ENCODE measurements around the gene C11orf24. TPM values are rescaled to one million over a fixed set of nuclear protein-coding genes. Genes with fewer than 3 reads are reported as not detected.

C11orf24 gene
- total RNA-seq, 1 donor from 2014 or later = 9.7 TPM

DNA sequence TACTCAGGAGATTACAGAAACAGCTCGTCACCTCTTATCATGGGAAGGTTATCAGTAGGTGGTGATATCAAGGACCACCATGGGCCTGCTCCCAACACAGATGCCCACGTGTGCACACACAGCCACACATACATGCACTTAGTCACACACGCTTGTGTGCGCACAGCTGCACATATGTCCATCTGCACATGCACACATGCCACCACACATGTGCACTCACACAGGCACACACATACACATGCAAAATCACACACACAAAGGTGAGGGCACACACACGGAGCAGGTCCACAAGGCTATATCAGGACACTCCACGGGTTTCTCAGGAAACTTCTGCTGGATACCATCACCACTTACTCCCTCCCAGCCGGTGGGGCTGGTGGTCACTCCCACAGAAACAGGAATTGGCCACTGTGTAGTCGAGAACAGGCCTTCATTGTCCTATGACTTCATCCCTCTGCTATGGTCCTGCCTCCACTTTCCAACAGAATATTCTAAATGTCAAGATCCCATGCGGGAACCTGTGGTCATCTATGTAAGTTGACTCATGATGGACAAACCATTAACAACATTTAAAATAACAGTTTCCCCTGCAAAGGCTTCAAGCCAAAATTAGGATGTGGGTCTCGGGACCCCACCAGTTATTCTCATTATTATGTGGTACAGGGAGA lies 2.2 kb downstream of the C11orf24 start:
- H2AFZ ChIP-seq (replicated peaks) = no peak overlapping the region
- H3K36me3 Mint-ChIP-seq = peaks cover 8% of the 10 kb centered on the region
- peaks cover 8% of the 10 kb centered on the region for H3F3A ChIP-seq (ENCODE audit: low read depth)
- H3K79me2 ChIP-seq (ENCODE audit: low read depth) = peaks cover 36% of the 10 kb centered on the region
- H3K9me3 Mint-ChIP-seq = no peaks in the 10 kb centered on the region
- H3K4me1 Mint-ChIP-seq = peaks cover 27% of the 10 kb centered on the region
- peaks cover 5% of the 10 kb centered on the region for H3K4me1 ChIP-seq
- H3K9me3 ChIP-seq (ENCODE audit: low read depth) = no peaks in the 10 kb centered on the region
- no peak overlapping the region for H3K27ac ChIP-seq
- DNase-seq (ENCODE audit: low spot score) = no peak
- no peak overlapping the region for H3K4me2 ChIP-seq
- H3K27me3 ChIP-seq = no peaks in the 10 kb centered on the region
- H3K36me3 ChIP-seq = no peaks in the 10 kb centered on the region
- no peak overlapping the region for H3K4me3 ChIP-seq
- H3K4me3 Mint-ChIP-seq = peak overlapping the region; percentile 99
- no peaks in the 10 kb centered on the region for H4K20me1 ChIP-seq (ENCODE audit: low read depth)
- no peak overlapping the region for H3K27ac Mint-ChIP-seq
- no peak for TF ChIP-seq EZH2phosphoT487 (IDR thresholded peaks at IDR 0.05)
- TF ChIP-seq, protein P1, sequence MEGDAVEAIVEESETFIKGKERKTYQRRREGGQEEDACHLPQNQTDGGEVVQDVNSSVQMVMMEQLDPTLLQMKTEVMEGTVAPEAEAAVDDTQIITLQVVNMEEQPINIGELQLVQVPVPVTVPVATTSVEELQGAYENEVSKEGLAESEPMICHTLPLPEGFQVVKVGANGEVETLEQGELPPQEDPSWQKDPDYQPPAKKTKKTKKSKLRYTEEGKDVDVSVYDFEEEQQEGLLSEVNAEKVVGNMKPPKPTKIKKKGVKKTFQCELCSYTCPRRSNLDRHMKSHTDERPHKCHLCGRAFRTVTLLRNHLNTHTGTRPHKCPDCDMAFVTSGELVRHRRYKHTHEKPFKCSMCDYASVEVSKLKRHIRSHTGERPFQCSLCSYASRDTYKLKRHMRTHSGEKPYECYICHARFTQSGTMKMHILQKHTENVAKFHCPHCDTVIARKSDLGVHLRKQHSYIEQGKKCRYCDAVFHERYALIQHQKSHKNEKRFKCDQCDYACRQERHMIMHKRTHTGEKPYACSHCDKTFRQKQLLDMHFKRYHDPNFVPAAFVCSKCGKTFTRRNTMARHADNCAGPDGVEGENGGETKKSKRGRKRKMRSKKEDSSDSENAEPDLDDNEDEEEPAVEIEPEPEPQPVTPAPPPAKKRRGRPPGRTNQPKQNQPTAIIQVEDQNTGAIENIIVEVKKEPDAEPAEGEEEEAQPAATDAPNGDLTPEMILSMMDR (IDR thresholded peaks at IDR 0.05) = no peak
- no peak for TF ChIP-seq EZH2 (IDR thresholded peaks at IDR 0.05)
- no peaks in the 10 kb centered on the region for H3K27me3 Mint-ChIP-seq (ENCODE audit: insufficient read depth, low read depth)
- H3K9ac ChIP-seq = no peak overlapping the region

GRCh38 chr11:68267881-68268240 lies 3.9 kb downstream of the C11orf24 start:
- peaks cover 5% of the 10 kb centered on the region for H3K4me1 ChIP-seq
- no peaks in the 10 kb centered on the region for H3K9me3 Mint-ChIP-seq
- TF ChIP-seq EZH2 (IDR thresholded peaks at IDR 0.05) (no peak), EZH2phosphoT487 (IDR thresholded peaks at IDR 0.05) (no peak)
- TF ChIP-seq, protein P1 (IDR thresholded peaks at IDR 0.05) = no peak
- no peak overlapping the region for H3K4me3 ChIP-seq
- H2AFZ ChIP-seq (replicated peaks) = no peak overlapping the region
- H3K27ac Mint-ChIP-seq = no peak overlapping the region
- H3K27me3 ChIP-seq = no peaks in the 10 kb centered on the region
- peaks cover 15% of the 10 kb centered on the region for H3K36me3 Mint-ChIP-seq
- H3K9ac ChIP-seq = no peak overlapping the region
- no peaks in the 10 kb centered on the region for H4K20me1 ChIP-seq (ENCODE audit: low read depth)
- H3K36me3 ChIP-seq = no peaks in the 10 kb centered on the region
- H3K27ac ChIP-seq = no peak overlapping the region
- H3K4me1 Mint-ChIP-seq = peaks cover 23% of the 10 kb centered on the region
- peaks cover 8% of the 10 kb centered on the region for H3F3A ChIP-seq (ENCODE audit: low read depth)
- no peak overlapping the region for H3K4me3 Mint-ChIP-seq
- H3K27me3 Mint-ChIP-seq (ENCODE audit: insufficient read depth, low read depth) = no peaks in the 10 kb centered on the region
- H3K79me2 ChIP-seq (ENCODE audit: low read depth) = peaks cover 31% of the 10 kb centered on the region
- H3K9me3 ChIP-seq (ENCODE audit: low read depth) = no peaks in the 10 kb centered on the region
- H3K4me2 ChIP-seq = no peak overlapping the region
- no peak for DNase-seq (ENCODE audit: low spot score)

DNA sequence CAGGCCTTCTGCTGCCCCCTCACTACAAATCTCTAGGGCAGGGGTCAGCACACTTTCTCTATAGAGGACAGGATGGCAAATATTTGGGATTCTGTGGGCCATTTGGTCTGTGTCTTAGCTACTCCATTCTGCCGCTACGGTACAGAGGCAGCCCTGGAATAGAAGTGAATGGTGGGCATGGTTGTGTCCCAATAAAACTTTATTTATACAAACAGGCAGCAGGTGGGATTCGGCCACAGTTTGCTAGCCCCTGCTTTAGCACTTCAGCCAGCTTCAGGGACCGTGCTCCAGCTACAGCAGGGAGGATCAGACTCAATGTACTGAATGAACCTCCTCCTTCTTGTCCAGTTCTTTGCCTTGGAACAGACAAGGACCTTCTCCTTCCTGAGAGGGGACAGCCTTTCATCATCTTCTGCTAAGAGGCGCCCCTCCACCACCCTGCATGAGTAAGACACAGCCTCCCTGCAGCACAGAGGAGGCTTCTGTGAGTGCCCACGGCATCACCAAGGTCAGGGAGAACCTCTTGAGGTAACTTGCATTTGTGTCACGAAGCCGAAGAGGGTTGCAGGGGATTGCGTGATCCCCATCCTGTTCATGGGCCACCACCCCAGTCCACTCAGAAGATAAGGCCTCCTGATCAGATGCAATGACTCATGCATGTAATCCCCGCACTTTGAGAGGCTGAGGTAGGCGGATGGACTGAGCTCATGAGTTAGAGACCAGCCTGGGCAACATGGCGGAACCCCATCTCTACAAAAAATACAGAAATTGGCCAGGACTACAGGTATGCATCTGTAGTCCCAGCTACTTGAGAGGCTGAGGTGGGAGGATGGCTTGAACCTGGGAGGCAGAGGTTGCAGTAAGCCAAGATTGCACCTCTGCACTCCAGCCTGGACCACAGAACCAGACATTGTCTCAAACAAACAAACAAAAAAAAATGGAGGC lies 4.6 kb downstream of the C11orf24 start:
- peaks cover 25% of the 10 kb centered on the region for H3K79me2 ChIP-seq (ENCODE audit: low read depth)
- no peaks in the 10 kb centered on the region for H3K36me3 ChIP-seq

More for the DNA sequence above, 4.6 kb downstream of the C11orf24 start:
- Histone ChIP-seq H3K9ac (no peak overlapping the region), H3K4me2 (no peak overlapping the region), H3K27ac (no peak overlapping the region), H2AFZ (replicated peaks) (no peak overlapping the region), H4K20me1 (ENCODE audit: low read depth) (no peaks in the 10 kb centered on the region), H3K4me1 (peaks cover 5% of the 10 kb centered on the region), H3K27me3 (no peaks in the 10 kb centered on the region), H3F3A (ENCODE audit: low read depth) (peaks cover 2% of the 10 kb centered on the region), H3K4me3 (no peak overlapping the region), H3K9me3 (ENCODE audit: low read depth) (no peaks in the 10 kb centered on the region)
- no peak overlapping the region for H3K27ac Mint-ChIP-seq
- H3K4me1 Mint-ChIP-seq = peaks cover 20% of the 10 kb centered on the region
- DNase-seq (ENCODE audit: low spot score) = no peak
- no peak for TF ChIP-seq EZH2 (IDR thresholded peaks at IDR 0.05)
- TF ChIP-seq, protein P1 (IDR thresholded peaks at IDR 0.05) = no peak
- TF ChIP-seq EZH2phosphoT487 (IDR thresholded peaks at IDR 0.05) = no peak
- no peaks in the 10 kb centered on the region for H3K27me3 Mint-ChIP-seq (ENCODE audit: insufficient read depth, low read depth)
- H3K4me3 Mint-ChIP-seq = no peak overlapping the region
- no peaks in the 10 kb centered on the region for H3K9me3 Mint-ChIP-seq
- H3K36me3 Mint-ChIP-seq = peaks cover 20% of the 10 kb centered on the region

Data from neural progenitor cell (in vitro differentiated cells).